ENCODE data around the gene STK35. TPM values are rescaled to one million over a fixed set of nuclear protein-coding genes. Genes with fewer than 3 reads are reported as not detected.

STK35 gene
- total RNA-seq, 2 experiments from 2014 or later = 14.9 to 16.2 TPM

- Mint-ChIP-seq H3K4me1 (ENCODE audit: low read depth) (peaks cover 13% of the 10 kb centered on the region), H3K36me3 (ENCODE audit: low read depth) (no peaks in the 10 kb centered on the region), H3K4me3 (no peak overlapping the region), H3K9me3 (ENCODE audit: insufficient read depth) (no peaks in the 10 kb centered on the region), H3K27ac (no peak overlapping the region), H3K27me3 (ENCODE audit: low read depth) (no peaks in the 10 kb centered on the region)
- CTCF ChIA-PET = interaction anchor here (1.7 kb wide), 1 partner anchor 33 kb away, joined by 3 read pairs; no protein-coding TSS in a partner anchor
- POLR2A ChIA-PET = no interaction called here
- ATAC-seq = no peak
- DNase-seq = no peak
These were observed 38.1 kb downstream of the STK35 start for GRCh38 chr20:2139736-2140135.

- Mint-ChIP-seq H3K4me3 (no peak overlapping the region), H3K27me3 (ENCODE audit: low read depth) (no peaks in the 10 kb centered on the region), H3K36me3 (ENCODE audit: low read depth) (no peaks in the 10 kb centered on the region), H3K9me3 (ENCODE audit: insufficient read depth) (no peaks in the 10 kb centered on the region), H3K4me1 (ENCODE audit: low read depth) (peaks cover 13% of the 10 kb centered on the region), H3K27ac (no peak overlapping the region)
- POLR2A ChIA-PET = no interaction called here
- no peak for DNase-seq
- CTCF ChIA-PET = interaction anchor here (1.7 kb wide), 1 partner anchor 32 kb away, joined by 3 read pairs; no protein-coding TSS in a partner anchor
- no peak for ATAC-seq
These were observed 38.9 kb downstream of the STK35 start for GRCh38 chr20:2140561-2140960.

- Mint-ChIP-seq H3K27ac (no peak overlapping the region), H3K4me3 (no peak overlapping the region), H3K9me3 (ENCODE audit: insufficient read depth) (no peaks in the 10 kb centered on the region), H3K36me3 (ENCODE audit: low read depth) (peaks cover 4% of the 10 kb centered on the region), H3K4me1 (ENCODE audit: low read depth) (peaks cover 13% of the 10 kb centered on the region), H3K27me3 (ENCODE audit: low read depth) (no peaks in the 10 kb centered on the region)
- DNase-seq (no peak), ATAC-seq (no peak)
- ChIA-PET POLR2A (no interaction called here), CTCF (interaction anchor here (1.1 kb wide), 1 partner anchor 31 kb away, joined by 4 read pairs; no protein-coding TSS in a partner anchor)
These were observed 40.3 kb downstream of the STK35 start for GRCh38 chr20:2141600-2142575.

- no peaks in the 10 kb centered on the region for H3K27me3 Mint-ChIP-seq (ENCODE audit: low read depth)
- H3K9me3 Mint-ChIP-seq (ENCODE audit: insufficient read depth) = no peaks in the 10 kb centered on the region
- peaks cover 13% of the 10 kb centered on the region for H3K4me1 Mint-ChIP-seq (ENCODE audit: low read depth)
- H3K4me3 Mint-ChIP-seq = no peak overlapping the region
- no peak for ATAC-seq
- no peak for DNase-seq
- CTCF ChIA-PET = interaction anchor here (0.6 kb wide), 1 partner anchor 1557 kb away, joined by 3 read pairs; no protein-coding TSS in a partner anchor
- no peak overlapping the region for H3K27ac Mint-ChIP-seq
- POLR2A ChIA-PET = no interaction called here
- peaks cover 4% of the 10 kb centered on the region for H3K36me3 Mint-ChIP-seq (ENCODE audit: low read depth)
These were observed 41.0 kb downstream of the STK35 start for GRCh38 chr20:2142649-2143048.

- Mint-ChIP-seq H3K27ac (no peak overlapping the region), H3K36me3 (ENCODE audit: low read depth) (peaks cover 4% of the 10 kb centered on the region), H3K9me3 (ENCODE audit: insufficient read depth) (no peaks in the 10 kb centered on the region), H3K27me3 (ENCODE audit: low read depth) (no peaks in the 10 kb centered on the region), H3K4me3 (no peak overlapping the region), H3K4me1 (ENCODE audit: low read depth) (peaks cover 13% of the 10 kb centered on the region)
- ChIA-PET CTCF (no interaction called here), POLR2A (no interaction called here)
- ATAC-seq (no peak), DNase-seq (no peak)
These were observed 42.0 kb downstream of the STK35 start for GRCh38 chr20:2143594-2143993.

GRCh38 chr20:2144850-2145249, 43.2 kb downstream of the STK35 start:
- ChIA-PET CTCF (no interaction called here), POLR2A (no interaction called here)
- Mint-ChIP-seq H3K36me3 (ENCODE audit: low read depth) (peaks cover 4% of the 10 kb centered on the region), H3K4me3 (no peak overlapping the region), H3K27me3 (ENCODE audit: low read depth) (no peaks in the 10 kb centered on the region), H3K9me3 (ENCODE audit: insufficient read depth) (no peaks in the 10 kb centered on the region), H3K27ac (no peak overlapping the region), H3K4me1 (ENCODE audit: low read depth) (peaks cover 13% of the 10 kb centered on the region)
- no peak for ATAC-seq
- no peak for DNase-seq

- Mint-ChIP-seq H3K27me3 (ENCODE audit: low read depth) (no peaks in the 10 kb centered on the region), H3K4me1 (ENCODE audit: low read depth) (peaks cover 13% of the 10 kb centered on the region), H3K27ac (no peak overlapping the region), H3K4me3 (no peak overlapping the region), H3K9me3 (ENCODE audit: insufficient read depth) (no peaks in the 10 kb centered on the region), H3K36me3 (ENCODE audit: low read depth) (peaks cover 4% of the 10 kb centered on the region)
- ATAC-seq (no peak), DNase-seq (no peak)
- ChIA-PET CTCF (no interaction called here), POLR2A (no interaction called here)
These were observed 43.7 kb downstream of the STK35 start for GRCh38 chr20:2145376-2145775.

GRCh38 chr20:2146080-2146867, 44.6 kb downstream of the STK35 start:
- Mint-ChIP-seq H3K4me3 (no peak overlapping the region), H3K27me3 (ENCODE audit: low read depth) (no peaks in the 10 kb centered on the region), H3K9me3 (ENCODE audit: insufficient read depth) (no peaks in the 10 kb centered on the region), H3K36me3 (ENCODE audit: low read depth) (peaks cover 4% of the 10 kb centered on the region), H3K4me1 (ENCODE audit: low read depth) (peaks cover 8% of the 10 kb centered on the region), H3K27ac (no peak overlapping the region)
- ChIA-PET POLR2A (no interaction called here), CTCF (no interaction called here)
- ATAC-seq = no peak
- no peak for DNase-seq

GRCh38 chr20:2149507-2149906, 47.9 kb downstream of the STK35 start:
- no peak for ATAC-seq
- no peaks in the 10 kb centered on the region for H3K27me3 Mint-ChIP-seq (ENCODE audit: low read depth)
- H3K27ac Mint-ChIP-seq = no peak overlapping the region

GRCh38 chr20:2150660-2151059, 49.0 kb downstream of the STK35 start:
- Mint-ChIP-seq H3K4me3 (no peak overlapping the region), H3K27ac (no peak overlapping the region), H3K36me3 (ENCODE audit: low read depth) (peaks cover 4% of the 10 kb centered on the region), H3K9me3 (ENCODE audit: insufficient read depth) (no peaks in the 10 kb centered on the region), H3K27me3 (ENCODE audit: low read depth) (no peaks in the 10 kb centered on the region), H3K4me1 (ENCODE audit: low read depth) (no peaks in the 10 kb centered on the region)
- DNase-seq (no peak), ATAC-seq (no peak)
- POLR2A ChIA-PET = no interaction called here
- CTCF ChIA-PET = no interaction called here

More at GRCh38 chr20:2149507-2149906, 47.9 kb downstream of the STK35 start:
- H3K36me3 Mint-ChIP-seq (ENCODE audit: low read depth) = peaks cover 4% of the 10 kb centered on the region
- ChIA-PET CTCF (interaction anchor here (1.0 to 1.5 kb wide), 2 partner anchors 55 to 372 kb away, joined by 3 read pairs; no protein-coding TSS in a partner anchor), POLR2A (no interaction called here)
- no peak overlapping the region for H3K4me3 Mint-ChIP-seq
- no peak for DNase-seq
- H3K9me3 Mint-ChIP-seq (ENCODE audit: insufficient read depth) = no peaks in the 10 kb centered on the region
- H3K4me1 Mint-ChIP-seq (ENCODE audit: low read depth) = no peaks in the 10 kb centered on the region

GRCh38 chr20:2151858-2152281, 50.2 kb downstream of the STK35 start:
- ChIA-PET POLR2A (no interaction called here), CTCF (no interaction called here)
- H3K27ac Mint-ChIP-seq = no peak overlapping the region
- no peaks in the 10 kb centered on the region for H3K4me1 Mint-ChIP-seq (ENCODE audit: low read depth)
- ATAC-seq = no peak
- no peak overlapping the region for H3K4me3 Mint-ChIP-seq
- DNase-seq = no peak
- H3K27me3 Mint-ChIP-seq (ENCODE audit: low read depth) = no peaks in the 10 kb centered on the region
- H3K36me3 Mint-ChIP-seq (ENCODE audit: low read depth) = no peaks in the 10 kb centered on the region
- no peaks in the 10 kb centered on the region for H3K9me3 Mint-ChIP-seq (ENCODE audit: insufficient read depth)

GRCh38 chr20:2152317-2152716, 50.7 kb downstream of the STK35 start:
- CTCF ChIA-PET = no interaction called here
- POLR2A ChIA-PET = no interaction called here
- Mint-ChIP-seq H3K36me3 (ENCODE audit: low read depth) (no peaks in the 10 kb centered on the region), H3K27ac (no peak overlapping the region), H3K4me1 (ENCODE audit: low read depth) (no peaks in the 10 kb centered on the region), H3K4me3 (no peak overlapping the region), H3K27me3 (ENCODE audit: low read depth) (no peaks in the 10 kb centered on the region), H3K9me3 (ENCODE audit: insufficient read depth) (no peaks in the 10 kb centered on the region)
- ATAC-seq (no peak), DNase-seq (no peak)
